ENCODE measurements around the gene RIN1. TPM values are rescaled to one million over a fixed set of nuclear protein-coding genes. Genes with fewer than 3 reads are reported as not detected.

The RIN1 gene
- total RNA-seq, 1 donor from 2014 or later: 32.3 TPM

DNA sequence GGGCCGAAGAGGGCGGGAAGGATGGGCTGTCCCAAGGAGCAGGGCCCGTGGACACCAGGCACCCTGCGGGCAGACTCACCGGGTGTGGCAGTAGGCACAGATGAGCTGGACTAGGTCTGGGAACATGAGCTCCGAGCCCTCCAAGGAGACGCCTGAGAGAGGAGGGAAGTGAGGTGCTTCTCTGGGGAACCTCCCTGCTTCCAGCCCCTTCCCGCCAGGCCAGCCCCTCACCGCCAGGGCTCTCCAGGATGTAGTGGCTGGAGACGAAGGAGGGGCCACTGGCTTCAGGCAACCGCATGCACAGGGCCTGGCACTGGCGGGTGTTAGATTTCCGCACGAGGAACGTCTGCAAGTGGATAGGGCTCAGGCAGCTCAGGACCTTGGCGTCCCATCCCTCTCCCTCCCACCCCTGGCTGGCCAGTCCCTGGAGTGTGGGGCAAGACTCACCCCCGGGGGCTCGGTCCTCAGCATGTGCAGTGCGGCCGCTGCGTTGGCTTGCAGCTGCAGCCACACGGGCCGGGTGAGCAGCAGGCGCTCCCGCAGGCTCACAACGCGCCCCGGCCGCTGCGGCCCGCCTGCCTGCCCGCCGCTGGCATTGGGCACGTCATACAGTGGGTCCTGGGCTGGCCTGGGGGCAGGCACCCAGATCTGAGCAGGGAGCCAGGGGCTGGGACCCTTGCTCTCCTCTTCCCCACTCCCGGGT, 552 bp downstream of the RIN1 start:
- peak; percentile 80 for DNase-seq (ENCODE audit: low read depth)

DNA sequence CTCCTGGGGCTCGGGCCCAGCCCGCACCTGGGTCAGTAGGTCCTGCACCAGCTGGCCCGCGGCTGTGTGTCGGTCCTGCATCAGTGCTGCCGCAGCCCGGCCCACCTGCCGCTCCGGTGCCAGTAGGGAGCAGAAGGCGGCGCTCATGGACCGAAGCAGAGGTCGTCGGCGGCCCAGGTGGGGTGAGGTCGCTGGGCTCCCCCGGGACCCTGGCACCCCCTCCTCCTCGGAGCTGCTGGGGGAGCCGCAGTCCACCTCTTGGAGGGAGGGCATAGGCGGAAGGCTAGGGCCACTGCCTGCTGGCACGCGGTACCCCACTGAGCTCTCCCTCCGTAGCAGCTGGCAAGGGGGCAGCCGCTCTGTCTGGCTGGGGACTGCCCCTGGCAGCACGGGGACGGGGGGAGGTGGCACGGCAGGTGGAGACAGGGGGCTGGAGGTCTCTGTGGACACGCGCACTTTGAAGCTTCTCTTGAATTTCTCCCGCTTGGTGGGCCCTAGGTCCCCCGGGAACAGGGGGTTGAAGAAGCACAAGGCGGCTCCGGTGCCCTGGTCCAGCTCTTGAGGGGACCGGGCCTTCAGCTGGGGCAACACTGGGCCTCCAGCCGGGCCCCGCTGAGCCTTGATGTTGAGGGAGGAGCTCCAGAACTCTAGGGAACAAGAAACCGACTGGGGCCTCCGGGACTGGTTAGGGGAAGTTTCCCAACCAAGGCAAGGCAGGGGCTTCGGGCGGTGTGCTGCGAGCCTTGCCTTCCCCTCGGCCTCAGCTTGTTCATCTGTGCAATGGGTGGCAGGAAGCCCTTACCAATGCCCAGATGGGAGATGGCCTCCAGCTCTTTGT, 1.4 kb downstream of the RIN1 start:
- no peak for DNase-seq (ENCODE audit: low read depth)

GRCh38 chr11:66333896-66334604, 2.2 kb downstream of the RIN1 start:
- DNase-seq (ENCODE audit: low read depth): no peak

DNA sequence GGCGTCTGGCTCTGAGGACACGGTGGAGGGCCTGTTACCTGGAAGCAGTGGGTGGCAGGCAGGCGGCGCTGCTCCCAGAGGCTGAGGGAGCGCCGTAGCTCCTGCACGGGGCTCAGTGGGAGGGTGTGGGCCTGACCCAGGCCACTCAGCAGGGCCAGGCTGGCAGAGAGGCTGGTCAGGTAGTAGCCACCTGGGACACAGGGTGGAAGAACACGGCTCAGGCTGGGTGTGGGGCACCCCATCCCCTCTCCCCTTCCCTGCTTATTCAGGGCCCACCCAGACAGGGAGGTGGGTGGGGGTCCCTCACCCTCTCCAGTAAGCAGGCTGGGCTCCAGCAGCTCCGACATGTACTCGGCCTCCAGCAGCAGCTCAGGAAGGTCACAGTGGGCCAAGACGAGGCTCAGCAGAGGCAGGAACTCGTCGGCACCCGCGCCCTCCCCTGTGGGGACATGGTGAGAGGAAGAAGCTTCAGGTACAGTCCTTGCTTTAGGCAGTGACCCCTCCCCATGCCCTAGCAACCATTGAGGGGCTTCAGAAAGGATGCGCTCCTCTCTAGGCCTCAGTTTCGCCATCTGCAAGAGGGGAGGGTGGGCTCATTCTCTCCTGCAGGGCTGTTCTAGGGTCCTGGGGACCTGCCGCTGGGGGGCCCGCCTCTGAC, 2.9 kb downstream of the RIN1 start:
- no peak for DNase-seq (ENCODE audit: low read depth)

GRCh38 chr11:66332371-66333219, 3.6 kb downstream of the RIN1 start:
- no peak for DNase-seq (ENCODE audit: low read depth)

DNA sequence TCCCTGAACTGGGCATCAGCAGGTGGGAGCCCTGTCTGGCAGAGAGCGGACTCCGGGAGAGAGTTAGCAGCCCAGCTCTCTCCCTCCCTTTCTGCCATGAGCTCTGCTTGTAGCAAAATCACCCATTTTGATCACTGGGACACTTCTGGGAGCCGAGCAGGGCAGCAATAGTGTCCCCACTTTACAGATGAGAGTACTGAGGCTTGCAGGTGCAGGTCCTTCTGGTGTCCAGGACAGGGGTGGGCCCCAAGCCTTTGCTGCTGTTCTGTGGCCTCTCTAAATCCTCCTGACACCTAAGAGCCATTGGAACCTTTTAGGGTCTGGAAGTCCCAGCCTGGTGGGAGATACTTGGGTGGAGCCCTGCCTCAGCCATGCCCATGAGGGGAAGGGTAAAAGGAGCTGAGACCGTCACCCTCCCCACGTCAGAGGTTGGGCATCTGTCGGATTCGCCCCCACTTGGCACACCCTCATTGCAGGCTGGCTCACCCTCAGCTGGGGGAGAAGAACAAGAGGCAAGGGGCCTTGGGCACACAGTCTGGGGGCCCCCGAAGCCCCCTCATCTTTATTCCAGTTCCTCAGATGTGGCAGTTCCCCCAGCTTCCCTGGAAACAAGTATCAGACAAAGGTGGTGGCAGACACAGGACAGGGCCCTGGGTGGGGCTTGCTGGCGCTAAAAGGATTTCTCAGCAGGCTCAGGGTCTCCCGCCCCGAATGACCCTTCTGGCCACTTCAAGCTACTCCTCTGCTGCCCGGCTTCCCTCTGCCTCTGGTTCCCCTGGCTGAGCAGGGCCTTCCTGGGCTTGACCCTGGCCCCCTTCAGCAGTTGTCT, 4.5 kb downstream of the RIN1 start:
- no peak for DNase-seq (ENCODE audit: low read depth)

DNA sequence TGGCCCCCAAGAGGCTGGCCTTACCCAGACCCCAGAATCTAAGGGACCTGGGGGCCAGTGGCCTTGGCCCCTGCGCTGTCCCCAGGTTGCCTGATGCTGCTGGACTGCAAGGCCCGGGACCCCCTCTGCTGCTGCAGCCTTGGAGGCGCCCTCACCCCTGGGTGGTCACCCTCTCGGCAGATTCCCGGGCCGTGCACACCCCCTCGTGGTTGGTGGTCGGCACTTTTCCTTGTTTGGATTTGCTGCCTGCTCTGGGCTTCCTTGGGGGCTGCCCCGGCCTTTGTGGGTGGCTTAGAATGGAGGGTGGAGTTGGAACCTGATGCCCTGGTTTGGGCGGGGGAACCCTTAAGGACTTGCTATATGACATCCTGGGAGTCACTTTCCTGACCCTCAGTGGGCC, 5.3 kb downstream of the RIN1 start:
- DNase-seq (ENCODE audit: low read depth): no peak

DNA sequence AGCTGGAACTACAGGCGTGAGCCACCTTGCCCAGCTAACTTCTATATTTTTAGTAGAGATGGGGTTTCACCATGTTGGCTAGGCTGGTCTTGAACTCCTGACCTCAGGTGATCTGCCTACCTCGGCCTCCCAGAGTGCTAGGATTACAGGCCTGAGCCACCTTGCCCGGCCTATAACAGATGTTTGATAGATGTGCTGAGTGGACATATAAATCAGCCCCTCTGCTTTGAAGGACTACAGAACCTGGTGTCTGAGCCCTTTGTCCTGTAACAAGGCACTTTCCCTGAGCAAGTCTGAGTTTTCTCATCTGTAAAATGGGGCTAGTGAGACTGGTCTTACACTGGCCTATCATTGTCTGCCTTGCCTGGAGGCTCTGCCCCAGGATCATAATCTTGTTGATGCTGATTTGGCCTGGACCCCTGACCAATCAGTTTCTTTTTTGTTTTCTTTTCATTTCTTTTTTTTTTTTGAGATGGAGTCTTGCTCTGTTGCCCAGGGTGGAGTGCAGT, 7.0 kb downstream of the RIN1 start:
- DNase-seq (ENCODE audit: low read depth): no peak

- peak; percentile 78 for DNase-seq (ENCODE audit: low read depth)
These were observed 7.7 kb downstream of the RIN1 start for GRCh38 chr11:66328302-66329144.

DNA sequence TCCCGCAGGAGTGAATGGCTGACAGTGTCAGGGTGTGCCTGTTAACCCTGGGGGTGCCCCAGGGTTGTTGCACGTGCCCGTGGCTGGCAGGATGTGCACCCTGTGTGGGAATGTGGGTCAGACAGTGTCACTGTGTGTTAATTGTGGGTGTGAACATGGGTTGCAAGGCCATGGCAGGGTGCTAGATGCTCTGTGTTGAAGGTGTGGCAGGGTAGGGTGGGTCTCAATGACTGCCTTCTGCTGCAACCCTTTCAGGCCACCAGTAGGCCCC, 8.3 kb downstream of the RIN1 start:
- DNase-seq (ENCODE audit: low read depth): no peak

DNA sequence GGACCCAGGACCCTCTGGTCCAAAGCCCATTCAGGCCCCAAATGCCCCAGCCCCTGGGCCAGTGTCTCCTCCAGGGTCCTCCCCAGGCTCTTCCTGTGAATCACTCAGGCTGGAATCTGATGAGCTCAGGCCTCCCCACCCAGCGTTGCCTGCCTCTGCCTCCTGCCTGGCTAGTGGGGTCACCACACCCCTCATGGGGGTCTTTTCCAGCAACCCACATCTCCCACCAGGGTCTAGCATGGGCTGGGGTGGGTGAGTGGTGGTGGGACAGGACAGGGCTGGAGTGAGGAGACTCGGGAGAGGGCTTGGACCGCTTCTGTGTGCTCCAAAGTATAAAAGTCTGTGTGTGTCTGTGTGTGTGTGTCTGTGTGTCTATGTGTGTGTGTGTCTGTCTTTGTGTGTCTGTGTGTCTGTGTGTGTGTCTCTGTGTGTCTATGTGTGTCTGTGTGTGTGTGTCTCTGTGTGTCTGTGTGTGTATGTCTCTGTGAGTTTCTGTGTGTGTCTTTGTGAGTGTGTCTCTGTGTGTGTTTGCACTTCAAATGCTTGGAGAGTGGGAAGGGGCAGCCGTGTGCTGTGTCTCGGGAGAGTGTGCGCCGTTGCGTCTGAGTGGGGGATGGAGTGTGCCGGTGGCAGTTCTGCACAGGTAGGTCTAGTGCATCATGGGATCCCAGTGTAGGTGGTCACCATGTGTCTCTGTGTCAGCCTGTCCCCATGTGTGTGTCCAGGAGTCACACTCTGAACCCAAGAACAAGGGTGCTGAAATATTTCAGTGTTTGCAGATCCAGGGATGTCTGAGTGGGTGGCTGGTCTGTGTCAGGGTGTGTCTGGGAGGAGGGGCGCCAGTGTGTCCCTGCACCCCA, 8.8 kb downstream of the RIN1 start:
- peak; percentile 59 for DNase-seq (ENCODE audit: low read depth)

DNA sequence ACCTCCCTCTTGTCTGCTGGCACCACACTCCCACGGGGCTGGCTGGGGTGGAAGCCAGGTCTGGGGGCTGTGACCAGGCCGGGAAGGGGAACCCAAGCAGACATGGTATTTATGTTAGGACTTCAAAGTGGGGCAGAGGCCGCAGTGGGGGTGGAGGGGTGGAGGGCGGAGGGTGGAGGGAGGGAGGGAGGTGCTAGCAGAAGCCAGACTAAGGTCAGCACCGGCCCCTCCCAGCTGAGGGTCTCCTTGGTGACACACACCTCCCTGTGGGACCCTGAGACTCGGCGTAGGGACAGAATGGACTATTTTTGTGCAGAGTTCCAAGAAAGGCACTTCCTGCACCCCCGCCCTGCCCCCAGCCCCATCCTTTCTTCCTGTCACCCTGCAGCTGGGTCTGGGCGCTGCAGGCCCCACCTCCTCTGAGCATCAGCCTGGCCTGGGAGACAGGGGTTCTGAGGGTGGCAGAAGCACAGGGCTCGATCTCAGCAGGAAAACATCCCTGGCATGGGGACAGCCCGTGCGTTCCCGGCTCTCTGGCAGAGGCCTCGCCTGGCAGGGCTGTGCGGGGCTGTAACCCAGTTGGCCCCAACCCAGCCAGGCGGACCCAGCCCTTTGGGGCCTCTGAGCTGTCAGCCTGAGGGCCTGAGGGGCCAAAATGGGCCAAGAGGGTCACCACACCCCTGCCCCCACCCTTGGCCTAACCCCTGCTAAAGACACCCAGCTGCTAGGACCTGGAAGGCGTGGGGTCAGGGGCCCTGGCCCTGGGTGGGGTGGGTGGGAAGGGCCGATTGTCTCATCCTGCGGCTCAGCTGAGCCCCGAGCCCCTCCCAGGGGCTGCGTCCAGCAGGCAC, 9.7 kb downstream of the RIN1 start:
- peak; percentile 68 for DNase-seq (ENCODE audit: low read depth)

GRCh38 chr11:66325263-66325671, 11.0 kb downstream of the RIN1 start:
- DNase-seq (ENCODE audit: low read depth): no peak

DNA sequence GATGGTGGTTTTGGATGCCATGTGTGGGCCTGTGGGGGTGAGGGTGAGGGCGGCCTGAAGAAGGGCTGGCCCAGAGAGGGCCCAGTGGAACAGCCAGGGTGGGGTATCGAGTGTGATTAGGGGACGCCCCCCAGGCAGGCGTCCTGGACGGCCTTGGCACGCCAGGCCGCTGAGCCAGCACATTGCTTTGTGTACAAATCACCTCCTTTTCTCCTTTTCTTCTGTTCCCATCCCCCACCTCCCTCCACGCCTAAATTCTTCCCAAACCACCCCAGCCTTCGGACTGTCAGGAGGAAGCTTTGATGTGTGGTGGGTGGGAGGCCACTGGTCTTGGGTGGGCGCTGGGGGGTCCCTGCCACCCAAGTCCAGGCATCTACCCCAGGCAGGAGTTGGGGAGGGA, 11.6 kb downstream of the RIN1 start:
- DNase-seq (ENCODE audit: low read depth): no peak

- no peak for DNase-seq (ENCODE audit: low read depth)
These were observed 12.6 kb downstream of the RIN1 start for GRCh38 chr11:66323684-66324083.

DNA sequence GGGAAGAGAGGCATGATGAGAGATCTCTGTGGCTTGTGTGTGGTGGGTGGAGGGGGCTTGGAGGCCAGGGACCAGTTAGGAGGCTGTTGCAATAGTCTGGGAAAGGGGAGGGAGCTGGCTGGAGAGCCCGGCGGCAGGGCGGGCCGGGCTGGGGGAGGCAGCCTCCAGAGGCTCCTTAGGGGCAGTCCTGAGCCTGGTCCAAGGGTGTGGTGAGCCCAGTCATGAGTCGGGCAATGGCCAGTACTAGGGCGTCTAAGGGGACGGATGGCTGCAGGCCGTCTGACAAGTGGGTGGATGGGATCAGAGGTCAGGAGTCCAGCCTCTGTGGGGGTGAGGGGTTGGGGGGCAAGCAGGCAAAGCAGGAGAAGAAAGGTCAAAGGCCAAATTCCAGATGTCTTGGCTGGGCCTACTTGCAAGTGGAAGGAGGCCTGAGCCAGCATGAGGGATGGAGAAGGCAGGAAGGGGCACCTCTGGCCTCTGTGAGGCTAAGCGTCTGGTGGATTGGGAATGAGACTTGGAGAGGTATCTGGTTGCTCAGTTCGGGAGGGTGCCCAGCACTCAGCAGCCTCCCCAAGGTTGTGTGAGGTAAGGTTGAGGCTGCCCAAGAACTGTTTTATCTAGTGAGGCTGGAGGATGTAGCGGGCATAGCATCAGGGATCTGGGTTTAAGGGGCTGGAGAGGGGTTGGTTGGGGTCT, 13.4 kb downstream of the RIN1 start:
- no peak for DNase-seq (ENCODE audit: low read depth)
